Mesendoderm (in vitro differentiated cells): ENCODE data around the gene FAM89A.

Experiments
- DNase-seq: peaks from one replicate; pipeline ENCODE4 v3.0.0; 2013
- H2AK5ac ChIP-seq: 2 replicates; pipeline ENCODE4 v1.6.1; 2013; ENCODE audit warnings: low read length, inconsistent platforms
- H2BK120ac ChIP-seq: 2 replicates; pipeline ENCODE4 v1.6.1; 2013; ENCODE audit warnings: low read depth, mild to moderate bottlenecking, low read length, moderate library complexity, mixed read lengths
- H2BK15ac ChIP-seq: replicated peaks from 2 replicates; pipeline ENCODE4 v1.6.1; 2013; ENCODE audit warnings: low read depth, mild to moderate bottlenecking, moderate library complexity
- H2BK5ac ChIP-seq: 2 replicates; pipeline ENCODE4 v1.6.1; 2013; ENCODE audit warnings: low read length, inconsistent platforms
- H3K18ac ChIP-seq: 2 replicates; pipeline ENCODE4 v1.6.1; 2013; ENCODE audit warnings: mild to moderate bottlenecking, low read length, mixed read lengths
- H3K23ac ChIP-seq: one replicate; pipeline ENCODE4 v1.6.1; 2013; ENCODE audit warnings: low read length
- H3K27ac ChIP-seq: 2 replicates; pipeline ENCODE4 v1.5.1; 2013; ENCODE audit warnings: low read depth, mild to moderate bottlenecking, inconsistent platforms, low read length, moderate library complexity
- H3K27me3 ChIP-seq: 2 replicates; pipeline ENCODE4 v1.6.1; 2013; ENCODE audit warnings: low read length, control low read depth, mild to moderate bottlenecking, inconsistent platforms; ENCODE audit not compliant: insufficient read depth, poor library complexity
- H3K36me3 ChIP-seq: 2 replicates; pipeline ENCODE4 v1.6.1; 2013; ENCODE audit warnings: low read length, inconsistent platforms; ENCODE audit not compliant: control insufficient read depth, insufficient read depth
- H3K4ac ChIP-seq: one replicate; pipeline ENCODE4 v1.6.1; 2013; ENCODE audit warnings: low read depth, mild to moderate bottlenecking, low read length, moderate library complexity
- H3K4me1 ChIP-seq: 2 replicates; pipeline ENCODE4 v1.6.1; 2013; ENCODE audit warnings: low read depth, low read length, inconsistent platforms; ENCODE audit not compliant: control insufficient read depth
- H3K4me2 ChIP-seq: 2 replicates; pipeline ENCODE4 v1.6.1; 2013; ENCODE audit warnings: low read length
- H3K4me3 ChIP-seq: 2 replicates; pipeline ENCODE4 v1.5.1; 2013; ENCODE audit warnings: mild to moderate bottlenecking, low read length
- H3K56ac ChIP-seq: one replicate; pipeline ENCODE4 v1.6.1; 2013; ENCODE audit warnings: low read length
- H3K79me1 ChIP-seq: 2 replicates; pipeline ENCODE4 v1.6.1; 2013; ENCODE audit warnings: low read length, inconsistent platforms
- H3K79me2 ChIP-seq: 2 replicates; pipeline ENCODE4 v1.6.1; 2013; ENCODE audit warnings: mild to moderate bottlenecking, low read length; ENCODE audit not compliant: control insufficient read depth, insufficient read depth
- H3K9ac ChIP-seq: 2 replicates; pipeline ENCODE4 v1.6.1; 2013; ENCODE audit warnings: low read length, inconsistent platforms
- H4K5ac ChIP-seq: one replicate; pipeline ENCODE4 v1.6.1; 2013; ENCODE audit warnings: low read length
- H4K8ac ChIP-seq: one replicate; pipeline ENCODE4 v1.6.1; 2013; ENCODE audit warnings: low read depth, mild to moderate bottlenecking, control low read depth, low read length, moderate library complexity
- WGBS: extraction: QIAGEN DNeasy Blood & Tissue Kit; methylation state at CpG from one replicate; pipeline ENCODE4 v1.1.7; 2013; ENCODE audit warnings: low lambda C conversion rate, missing lambda C conversion rate; ENCODE audit not compliant: insufficient coverage; ENCODE audit errors: extremely low coverage; 5-methylcytosine and 5-hydroxymethylcytosine counted together

FAM89A gene

GRCh38 chr1:230977761-230978490 is 62.1 kb downstream of the FAM89A start:
- Histone ChIP-seq H3K4me2 (peak overlapping the region; percentile 85), H3K36me3 (no peaks in the 10 kb centered on the region), H3K23ac (no peak overlapping the region), H3K79me1 (peaks cover 2% of the 10 kb centered on the region), H3K4me1 (peaks cover 3% of the 10 kb centered on the region), H4K5ac (no peak overlapping the region), H4K8ac (no peak overlapping the region), H3K56ac (peak overlapping the region; percentile 89), H2BK5ac (no peak overlapping the region), H2BK15ac (no peak overlapping the region), H3K18ac (peak overlapping the region; percentile 45), H2AK5ac (no peak overlapping the region), H3K79me2 (no peaks in the 10 kb centered on the region), H3K27ac (peak overlapping the region; percentile 38), H3K4ac (peak overlapping the region; percentile 56), H3K4me3 (peak overlapping the region; percentile 71), H2BK120ac (no peak overlapping the region), H3K9ac (peak overlapping the region; percentile 70), H3K27me3 (no peaks in the 10 kb centered on the region)
- DNase-seq: peak; percentile 38
- no CpG with 5 or more reads among the region's 52 CpGs for WGBS

- Histone ChIP-seq H2BK120ac (no peak overlapping the region), H2BK15ac (no peak overlapping the region), H3K56ac (no peak overlapping the region), H4K5ac (no peak overlapping the region), H3K79me1 (peaks cover 2% of the 10 kb centered on the region), H2BK5ac (no peak overlapping the region), H4K8ac (no peak overlapping the region), H3K27me3 (no peaks in the 10 kb centered on the region), H3K9ac (no peak overlapping the region), H3K23ac (no peak overlapping the region), H3K4me1 (peaks cover 3% of the 10 kb centered on the region), H3K18ac (no peak overlapping the region), H3K27ac (no peak overlapping the region), H3K79me2 (no peaks in the 10 kb centered on the region), H3K4me3 (no peak overlapping the region), H2AK5ac (no peak overlapping the region), H3K36me3 (no peaks in the 10 kb centered on the region), H3K4ac (no peak overlapping the region), H3K4me2 (no peak overlapping the region)
- no peak for DNase-seq
- no CpG with 5 or more reads among the region's 14 CpGs for WGBS
These were observed 63.0 kb downstream of the FAM89A start for GRCh38 chr1:230976825-230977747.

GRCh38 chr1:230976360-230976759 is 63.7 kb downstream of the FAM89A start:
- no peak overlapping the region for H3K4me2 ChIP-seq
- H3K79me1 ChIP-seq: peaks cover 2% of the 10 kb centered on the region
- peaks cover 3% of the 10 kb centered on the region for H3K4me1 ChIP-seq
- H2BK120ac ChIP-seq: no peak overlapping the region
- no peak overlapping the region for H4K8ac ChIP-seq
- H2AK5ac ChIP-seq: no peak overlapping the region
- H3K36me3 ChIP-seq: no peaks in the 10 kb centered on the region
- no peak overlapping the region for H3K4ac ChIP-seq
- H4K5ac ChIP-seq: no peak overlapping the region
- no peak overlapping the region for H3K23ac ChIP-seq
- H3K79me2 ChIP-seq: no peaks in the 10 kb centered on the region
- H3K4me3 ChIP-seq: no peak overlapping the region
- no peak for DNase-seq
- H3K27me3 ChIP-seq: no peaks in the 10 kb centered on the region
- no peak overlapping the region for H3K9ac ChIP-seq
- no peak overlapping the region for H3K18ac ChIP-seq
- H3K56ac ChIP-seq: no peak overlapping the region
- H2BK15ac ChIP-seq: no peak overlapping the region
- WGBS: no CpG with 5 or more reads among the region's 4 CpGs
- no peak overlapping the region for H2BK5ac ChIP-seq
- H3K27ac ChIP-seq: no peak overlapping the region

GRCh38 chr1:230975636-230976035 is 64.4 kb downstream of the FAM89A start:
- H3K4me1 ChIP-seq: peaks cover 3% of the 10 kb centered on the region
- no peak overlapping the region for H2BK5ac ChIP-seq
- H3K27me3 ChIP-seq: no peaks in the 10 kb centered on the region
- no peaks in the 10 kb centered on the region for H3K79me2 ChIP-seq
- H2BK15ac ChIP-seq: no peak overlapping the region
- H4K5ac ChIP-seq: no peak overlapping the region
- H3K4me2 ChIP-seq: no peak overlapping the region
- H3K56ac ChIP-seq: no peak overlapping the region
- H3K4ac ChIP-seq: no peak overlapping the region
- peaks cover 2% of the 10 kb centered on the region for H3K79me1 ChIP-seq
- no peak overlapping the region for H3K9ac ChIP-seq
- no peak overlapping the region for H2AK5ac ChIP-seq
- H3K4me3 ChIP-seq: no peak overlapping the region
- H3K23ac ChIP-seq: no peak overlapping the region
- H4K8ac ChIP-seq: no peak overlapping the region
- no peak overlapping the region for H2BK120ac ChIP-seq
- H3K27ac ChIP-seq: no peak overlapping the region
- no peak overlapping the region for H3K18ac ChIP-seq
- no peak for DNase-seq
- H3K36me3 ChIP-seq: no peaks in the 10 kb centered on the region
- no CpG with 5 or more reads among the region's 3 CpGs for WGBS

GRCh38 chr1:230972855-230973271 is 67.2 kb downstream of the FAM89A start:
- Histone ChIP-seq H3K56ac (no peak overlapping the region), H3K79me1 (no peaks in the 10 kb centered on the region), H3K4me3 (no peak overlapping the region), H3K4ac (no peak overlapping the region), H3K18ac (no peak overlapping the region), H3K27ac (no peak overlapping the region), H2BK15ac (no peak overlapping the region), H3K79me2 (no peaks in the 10 kb centered on the region), H4K5ac (no peak overlapping the region), H3K27me3 (no peaks in the 10 kb centered on the region), H2AK5ac (no peak overlapping the region), H3K9ac (no peak overlapping the region), H3K23ac (no peak overlapping the region), H3K36me3 (no peaks in the 10 kb centered on the region), H4K8ac (no peak overlapping the region), H2BK120ac (no peak overlapping the region), H2BK5ac (no peak overlapping the region), H3K4me2 (no peak overlapping the region), H3K4me1 (no peaks in the 10 kb centered on the region)
- DNase-seq: no peak
- WGBS: no CpG with 5 or more reads among the region's 1 CpG
